Activated CD8-positive, alpha-beta memory T cell treated with anti-CD3 and anti-CD28 coated beads, Interleukin-2, amount 10 ng/mL, durations not matched to agents 7 days and 5 days (primary cell): ENCODE measurements around the gene FALEC. TPM values are rescaled to one million over a fixed set of nuclear protein-coding genes. Genes with fewer than 3 reads are reported as not detected.

ENCODE experiments used
- ATAC-seq: fragments of 150-1000 bp; cut with Tn5 transposase; one replicate; pipeline ENCODE4 v1.10.0; 2021; ENCODE audit warnings: moderate library complexity
- CTCF ChIA-PET: fragments of 350-600 bp; sonication (Branson Sonifier 250); formaldehyde crosslinking; loops from one replicate; lab custom pipeline; 2021; ENCODE audit warnings: antibody characterized with exemption; lab: Charles Lee
- DNase-seq: peaks from one replicate; pipeline ENCODE4 v3.0.0-alpha.2; 2020
- H3K27ac Mint-ChIP-seq: one replicate; pipeline ENCODE4 v1.8.0; 2021; ENCODE audit warnings: mild to moderate bottlenecking, mixed read lengths
- H3K27me3 Mint-ChIP-seq: one replicate; pipeline ENCODE4 v1.8.0; 2021; ENCODE audit warnings: mixed read lengths
- H3K36me3 Mint-ChIP-seq: one replicate; pipeline ENCODE4 v1.8.0; 2021; ENCODE audit warnings: mild to moderate bottlenecking, mixed read lengths
- H3K4me1 Mint-ChIP-seq: one replicate; pipeline ENCODE4 v1.8.0; 2021; ENCODE audit warnings: mixed read lengths
- H3K4me3 Mint-ChIP-seq: one replicate; pipeline ENCODE4 v1.8.0; 2021; ENCODE audit warnings: mild to moderate bottlenecking, moderate library complexity, mixed read lengths
- H3K9me3 Mint-ChIP-seq: one replicate; pipeline ENCODE4 v1.8.0; 2022; ENCODE audit warnings: low read depth, mixed read lengths
- total RNA-seq, 2 experiments: library from RNA; stranded (reverse); gene quantifications; one replicate each; pipeline ENCODE4 v1.2.3, GENCODE V29; 2021

FALEC gene
- total RNA-seq, result under 1 TPM in 1 of 2 experiments, not detected in 1; 0.59 TPM

- ATAC-seq, result peak; percentile 100
- CTCF ChIA-PET, result interaction anchor here (0.7 to 3.8 kb wide), 15 partner anchors 9 to 407 kb away, joined by 3 to 32 read pairs (median 5); partner anchors contain the start of genes CA14, MCL1, RPRD2 and TARS2
- H3K27me3 Mint-ChIP-seq, result no peaks in the 10 kb centered on the region
- DNase-seq, result peak; percentile 94
- no peaks in the 10 kb centered on the region for H3K9me3 Mint-ChIP-seq
- peak within 1 kb of the TSS; percentile 64 for H3K27ac Mint-ChIP-seq
- peaks cover 3% of the 10 kb centered on the region for H3K36me3 Mint-ChIP-seq
- H3K4me1 Mint-ChIP-seq, result peaks cover 17% of the 10 kb centered on the region
- peak within 1 kb of the TSS; percentile 84 for H3K4me3 Mint-ChIP-seq
Observed at GRCh38 chr1:150515328-150516049, at the start of gene FALEC. Gene FALEC, plus strand, starts transcription at chr1:150515752.

DNA sequence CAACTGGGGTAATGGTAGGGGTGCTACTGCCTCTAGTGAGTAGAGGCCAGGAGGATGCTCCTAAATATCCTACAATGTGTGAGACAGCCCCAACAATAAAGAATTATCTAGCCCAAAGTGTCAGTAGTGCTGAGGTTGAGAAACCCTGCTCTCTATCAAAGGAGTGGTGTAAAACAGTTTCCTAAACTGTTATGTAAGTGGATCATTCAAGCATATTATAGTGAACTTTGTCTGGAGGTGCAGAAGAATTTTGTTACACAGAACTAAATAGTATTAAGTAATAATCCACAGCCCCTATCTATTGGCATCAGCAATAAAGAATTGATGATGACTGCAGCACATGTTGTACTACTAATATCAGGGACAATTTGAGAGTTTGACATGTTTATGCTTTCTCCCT is 48.6 kb upstream of the FALEC start:
- H3K4me3 Mint-ChIP-seq, result no peak overlapping the region
- H3K36me3 Mint-ChIP-seq, result peaks cover 24% of the 10 kb centered on the region
- no peaks in the 10 kb centered on the region for H3K9me3 Mint-ChIP-seq
- no peak for DNase-seq
- peaks cover 4% of the 10 kb centered on the region for H3K4me1 Mint-ChIP-seq
- H3K27me3 Mint-ChIP-seq, result no peaks in the 10 kb centered on the region
- H3K27ac Mint-ChIP-seq, result no peak overlapping the region
- ATAC-seq, result no peak
- CTCF ChIA-PET, result no interaction called here

DNA sequence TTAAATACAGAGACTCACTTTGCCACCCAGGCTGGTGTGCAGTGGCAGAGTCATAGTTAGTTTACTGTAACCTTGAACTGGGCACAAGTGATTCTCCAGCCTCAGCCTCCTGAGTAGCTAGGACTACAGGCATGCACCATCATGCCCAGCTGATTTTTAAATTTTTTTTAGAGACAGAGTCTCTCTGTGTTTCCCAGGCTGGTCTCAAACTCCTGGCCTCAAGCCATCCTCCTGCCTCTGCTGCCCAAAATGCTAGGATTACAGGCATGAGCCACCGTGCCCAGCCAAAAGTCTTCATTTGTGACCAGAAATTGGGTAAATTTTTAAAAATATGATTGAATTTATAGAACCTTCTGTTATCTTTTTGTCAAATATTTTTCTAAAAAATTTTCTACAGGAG is 46.3 kb upstream of the FALEC start:
- Mint-ChIP-seq H3K36me3 (peaks cover 32% of the 10 kb centered on the region), H3K4me3 (no peak overlapping the region)

DNA sequence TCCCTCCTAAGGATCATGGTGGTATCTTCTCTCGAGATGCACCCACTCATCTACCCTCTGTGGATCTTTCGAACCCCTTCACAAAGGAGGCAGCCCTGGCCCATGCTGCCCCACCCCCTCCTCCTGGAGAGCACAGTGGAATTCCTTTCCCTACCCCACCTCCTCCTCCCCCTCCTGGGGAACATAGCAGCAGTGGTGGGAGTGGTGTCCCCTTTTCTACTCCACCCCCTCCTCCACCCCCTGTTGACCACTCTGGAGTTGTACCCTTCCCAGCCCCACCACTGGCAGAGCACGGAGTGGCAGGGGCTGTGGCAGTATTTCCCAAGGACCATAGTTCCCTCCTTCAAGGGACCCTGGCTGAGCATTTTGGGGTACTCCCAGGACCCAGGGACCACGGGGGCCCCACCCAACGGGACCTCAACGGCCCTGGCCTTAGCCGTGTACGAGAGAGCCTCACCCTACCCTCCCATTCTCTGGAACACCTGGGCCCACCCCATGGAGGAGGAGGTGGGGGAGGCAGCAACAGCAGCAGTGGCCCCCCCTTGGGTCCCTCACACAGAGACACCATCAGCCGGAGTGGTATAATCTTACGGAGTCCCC is 42.9 kb upstream of the FALEC start:
- no peaks in the 10 kb centered on the region for H3K9me3 Mint-ChIP-seq
- peaks cover 28% of the 10 kb centered on the region for H3K36me3 Mint-ChIP-seq
- no peak overlapping the region for H3K4me3 Mint-ChIP-seq
- no peak overlapping the region for H3K27ac Mint-ChIP-seq
- CTCF ChIA-PET, result no interaction called here
- no peaks in the 10 kb centered on the region for H3K27me3 Mint-ChIP-seq
- peaks cover 4% of the 10 kb centered on the region for H3K4me1 Mint-ChIP-seq
- no peak for ATAC-seq
- DNase-seq, result no peak

More for the DNA sequence above, 46.3 kb upstream of the FALEC start:
- no peaks in the 10 kb centered on the region for H3K9me3 Mint-ChIP-seq
- ATAC-seq, result no peak
- no peak overlapping the region for H3K27ac Mint-ChIP-seq
- peaks cover 3% of the 10 kb centered on the region for H3K4me1 Mint-ChIP-seq
- no peaks in the 10 kb centered on the region for H3K27me3 Mint-ChIP-seq
- no peak for DNase-seq
- CTCF ChIA-PET, result interaction anchor here (0.6 to 1.0 kb wide), 2 partner anchors 57 to 213 kb away, joined by 3 read pairs; no protein-coding TSS in a partner anchor

DNA sequence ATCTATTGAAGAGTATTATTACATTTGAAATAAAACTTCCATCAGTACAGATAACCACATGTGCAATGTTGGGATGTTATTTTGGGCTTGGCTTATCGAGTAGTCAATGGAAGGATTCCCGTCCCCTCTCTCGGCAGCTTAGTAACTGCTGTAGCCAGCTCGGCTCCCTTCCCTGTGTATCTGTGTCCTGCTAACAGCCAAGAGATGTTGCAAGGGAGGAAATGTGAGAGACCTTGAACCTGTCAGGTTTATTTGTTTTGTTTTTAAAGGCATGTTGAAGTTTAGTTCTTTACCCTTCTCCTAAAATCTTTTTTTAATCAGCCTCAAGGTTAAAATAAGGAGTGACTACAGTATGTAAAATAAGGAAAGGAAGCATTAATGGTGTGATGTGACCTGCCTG is 41.9 kb upstream of the FALEC start:
- CTCF ChIA-PET, result no interaction called here
- Mint-ChIP-seq H3K9me3 (no peaks in the 10 kb centered on the region), H3K4me3 (no peak overlapping the region), H3K27me3 (no peaks in the 10 kb centered on the region), H3K36me3 (peaks cover 28% of the 10 kb centered on the region), H3K27ac (no peak overlapping the region), H3K4me1 (peaks cover 4% of the 10 kb centered on the region)
- ATAC-seq (no peak), DNase-seq (no peak)

- H3K9me3 Mint-ChIP-seq, result no peaks in the 10 kb centered on the region
- DNase-seq, result no peak
Observed at GRCh38 chr1:150474869-150475268, 40.7 kb upstream of the FALEC start.

GRCh38 chr1:150476754-150477153 is 38.8 kb upstream of the FALEC start:
- DNase-seq (no peak), ATAC-seq (no peak)
- Mint-ChIP-seq H3K4me3 (no peak overlapping the region), H3K27me3 (peaks cover 2% of the 10 kb centered on the region), H3K27ac (no peak overlapping the region), H3K4me1 (peaks cover 4% of the 10 kb centered on the region), H3K36me3 (peaks cover 12% of the 10 kb centered on the region), H3K9me3 (no peaks in the 10 kb centered on the region)
- CTCF ChIA-PET, result no interaction called here

More at GRCh38 chr1:150474869-150475268, 40.7 kb upstream of the FALEC start:
- Mint-ChIP-seq H3K27ac (no peak overlapping the region), H3K4me3 (no peak overlapping the region), H3K4me1 (peaks cover 4% of the 10 kb centered on the region), H3K36me3 (peaks cover 28% of the 10 kb centered on the region), H3K27me3 (peaks cover 2% of the 10 kb centered on the region)
- ATAC-seq, result no peak
- CTCF ChIA-PET, result interaction anchor here (1.7 kb wide), 1 partner anchor 16 kb away, joined by 4 read pairs; no protein-coding TSS in a partner anchor

GRCh38 chr1:150477320-150477719 is 38.2 kb upstream of the FALEC start:
- Mint-ChIP-seq H3K27me3 (peaks cover 2% of the 10 kb centered on the region), H3K4me3 (no peak overlapping the region), H3K27ac (no peak overlapping the region), H3K4me1 (peaks cover 4% of the 10 kb centered on the region), H3K36me3 (peaks cover 7% of the 10 kb centered on the region), H3K9me3 (no peaks in the 10 kb centered on the region)
- ATAC-seq (no peak), DNase-seq (no peak)
- CTCF ChIA-PET, result no interaction called here

GRCh38 chr1:150477733-150478132 is 37.8 kb upstream of the FALEC start:
- no peak for ATAC-seq
- no peak overlapping the region for H3K27ac Mint-ChIP-seq
- H3K9me3 Mint-ChIP-seq, result no peaks in the 10 kb centered on the region
- peaks cover 2% of the 10 kb centered on the region for H3K36me3 Mint-ChIP-seq
- peaks cover 4% of the 10 kb centered on the region for H3K4me1 Mint-ChIP-seq
- peaks cover 2% of the 10 kb centered on the region for H3K27me3 Mint-ChIP-seq
- H3K4me3 Mint-ChIP-seq, result no peak overlapping the region
- CTCF ChIA-PET, result no interaction called here
- no peak for DNase-seq

GRCh38 chr1:150479370-150479769 is 36.2 kb upstream of the FALEC start:
- Mint-ChIP-seq H3K4me3 (no peak overlapping the region), H3K27me3 (peaks cover 2% of the 10 kb centered on the region), H3K27ac (no peak overlapping the region), H3K9me3 (no peaks in the 10 kb centered on the region), H3K36me3 (no peaks in the 10 kb centered on the region), H3K4me1 (peaks cover 2% of the 10 kb centered on the region)
- no peak for ATAC-seq
- DNase-seq, result no peak
- CTCF ChIA-PET, result no interaction called here

- CTCF ChIA-PET, result interaction anchor here (0.9 kb wide), 1 partner anchor 54 kb away, joined by 3 read pairs; no protein-coding TSS in a partner anchor
- Mint-ChIP-seq H3K9me3 (no peaks in the 10 kb centered on the region), H3K4me1 (peaks cover under 1% of the 10 kb centered on the region), H3K36me3 (no peaks in the 10 kb centered on the region), H3K27ac (no peak overlapping the region), H3K27me3 (peaks cover 2% of the 10 kb centered on the region), H3K4me3 (no peak overlapping the region)
- ATAC-seq, result no peak
- DNase-seq, result no peak
Observed at GRCh38 chr1:150479927-150480352, 35.6 kb upstream of the FALEC start.

DNA sequence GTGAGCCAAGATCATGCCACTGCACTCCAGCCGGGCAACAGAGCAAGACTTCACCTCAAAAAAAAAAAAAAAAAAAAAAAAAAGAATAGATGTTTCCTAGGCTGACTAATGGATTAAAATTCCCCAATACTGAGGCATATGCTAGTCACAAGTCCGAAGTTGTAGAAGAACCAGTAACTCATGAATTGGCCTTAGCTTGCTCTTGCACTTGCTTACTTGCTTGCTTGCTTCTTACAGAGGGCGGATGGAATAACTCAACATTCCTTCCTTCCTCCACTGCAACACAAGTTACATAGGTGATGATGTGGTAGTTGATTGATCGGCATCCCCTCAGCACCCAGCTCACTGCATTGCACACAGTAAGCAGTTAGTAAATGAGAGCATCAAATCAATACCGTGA is 31.1 kb upstream of the FALEC start:
- no peak for DNase-seq
- Mint-ChIP-seq H3K9me3 (no peaks in the 10 kb centered on the region), H3K4me1 (peaks cover 18% of the 10 kb centered on the region), H3K4me3 (no peak overlapping the region), H3K27me3 (peaks cover 2% of the 10 kb centered on the region), H3K27ac (no peak overlapping the region), H3K36me3 (peaks cover 5% of the 10 kb centered on the region)
- CTCF ChIA-PET, result interaction anchor here (0.7 to 1.3 kb wide), 2 partner anchors 31 to 512 kb away, joined by 3 read pairs; partner anchors contain the start of gene FALEC
- ATAC-seq, result no peak

DNA sequence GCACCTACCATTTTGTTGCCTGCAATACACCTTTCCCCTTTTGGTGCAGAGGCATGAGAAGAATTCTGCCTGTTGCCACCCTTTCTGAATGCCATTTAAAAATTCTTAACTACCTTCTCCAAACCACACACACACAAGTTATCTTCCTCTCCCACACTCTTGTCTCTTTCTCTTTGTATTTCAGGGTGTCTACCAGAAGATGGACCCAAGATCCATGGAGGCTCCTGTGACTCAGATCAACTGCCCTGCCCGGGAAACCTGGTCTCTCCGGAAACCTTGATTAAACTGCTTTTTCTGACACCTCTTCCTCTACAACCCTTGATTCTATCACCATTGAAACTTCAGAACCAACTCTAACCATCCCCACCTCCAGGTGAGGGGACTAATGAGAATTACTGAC is 30.7 kb upstream of the FALEC start:
- peaks cover under 1% of the 10 kb centered on the region for H3K27me3 Mint-ChIP-seq
- ATAC-seq (no peak), DNase-seq (no peak)
- H3K9me3 Mint-ChIP-seq, result no peaks in the 10 kb centered on the region
- peaks cover 18% of the 10 kb centered on the region for H3K4me1 Mint-ChIP-seq
- CTCF ChIA-PET, result interaction anchor here (0.7 to 2.0 kb wide), 4 partner anchors 31 to 511 kb away, joined by 3 to 9 read pairs (median 3); partner anchors contain the start of gene FALEC
- H3K36me3 Mint-ChIP-seq, result peaks cover 6% of the 10 kb centered on the region
- H3K4me3 Mint-ChIP-seq, result no peak overlapping the region
- H3K27ac Mint-ChIP-seq, result no peak overlapping the region
